ENCODE measurements around the gene OPN5. TPM values are rescaled to one million over a fixed set of nuclear protein-coding genes. Genes with fewer than 3 reads are reported as not detected.
"Not testable (repeated sequence)": the region's sequence is repeated elsewhere in the genome, so short reads cannot be mapped to it uniquely, and the experiment has no call there.

OPN5 gene
- total and polyA plus RNA-seq, 2 experiments from 2014 or later = not detected

DNA sequence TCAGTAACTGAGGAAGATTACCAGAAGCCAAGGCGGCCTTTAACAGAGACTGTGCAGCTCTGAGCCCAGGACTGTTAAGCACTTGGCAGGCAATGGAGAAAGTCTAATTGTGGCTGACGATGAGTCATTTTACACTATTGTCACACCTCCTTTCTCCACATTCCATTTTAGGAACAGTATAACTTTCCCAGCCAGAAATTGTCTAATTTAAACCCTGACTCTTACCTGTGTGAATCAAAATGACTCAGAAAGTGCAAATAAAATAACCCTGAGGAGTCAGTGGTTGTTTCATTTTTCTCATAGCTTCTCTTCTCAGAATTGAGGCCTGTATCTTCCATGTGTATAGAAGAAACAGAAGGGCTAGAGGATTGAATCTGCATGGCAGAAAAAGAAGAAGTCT, 40.0 kb upstream of the OPN5 start:
- no peak for DNase-seq (ENCODE audit: low spot score)
- H3K27ac Mint-ChIP-seq = no peak overlapping the region
- no peak overlapping the region for H3K27ac ChIP-seq (ENCODE audit: low read depth)

DNA sequence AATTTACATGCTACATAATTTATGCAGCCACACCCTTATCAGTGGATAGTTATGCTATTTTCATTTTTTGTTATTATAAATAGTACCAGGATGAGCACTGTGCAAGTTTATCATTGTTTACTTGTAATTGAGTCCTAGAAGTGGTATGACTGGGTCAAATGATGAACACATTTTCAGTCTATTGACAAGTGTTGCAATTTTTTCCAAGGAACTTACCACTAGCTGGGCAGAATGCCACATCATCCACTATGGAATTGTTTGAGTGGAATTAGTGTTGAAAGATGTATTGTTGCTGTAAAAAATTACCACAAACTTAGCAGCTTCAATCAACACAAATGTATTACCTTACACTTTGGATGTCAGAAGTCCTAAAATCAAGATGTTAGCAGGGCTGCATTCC, 38.1 kb upstream of the OPN5 start:
- H3K27me3 ChIP-seq (ENCODE audit: insufficient read depth) = no peaks in the 10 kb centered on the region
- H3K27ac Mint-ChIP-seq = no peak overlapping the region
- H3K4me1 ChIP-seq (ENCODE audit: insufficient read depth) = 0 out of 2 replicates have a peak, but pooled peaks cover 7% of the 10 kb centered on the region
- peaks cover 2% of the 10 kb centered on the region; the same call in 1 of the 3 replicates for H3K9me3 Mint-ChIP-seq
- H3K36me3 ChIP-seq (ENCODE audit: insufficient read depth) = no peaks in the 10 kb centered on the region
- no peak overlapping the region for H3K4me3 ChIP-seq
- no peak overlapping the region for H3K27ac ChIP-seq (ENCODE audit: low read depth)
- no peak overlapping the region for H3K4me3 Mint-ChIP-seq
- H3K27me3 Mint-ChIP-seq (ENCODE audit: insufficient read depth, low read depth, poor library complexity) = peaks cover 2% of the 10 kb centered on the region
- no peaks in the 10 kb centered on the region for H3F3A ChIP-seq (replicated peaks; ENCODE audit: low read depth)
- H3K9me2 ChIP-seq (ENCODE audit: insufficient read depth) = no peaks in the 10 kb centered on the region; the same call in 1 of the 2 replicates
- no peaks in the 10 kb centered on the region for H4K20me1 ChIP-seq (replicated peaks; ENCODE audit: insufficient read depth)
- no peak overlapping the region for H2AFZ ChIP-seq
- H3K36me3 Mint-ChIP-seq (ENCODE audit: low read depth) = no peaks in the 10 kb centered on the region; the same call in 2 of the 3 replicates
- ATAC-seq (no peak), DNase-seq (ENCODE audit: low spot score) (no peak)
- no peak for TF ChIP-seq CREB1 (CRISPR knock-in tag; IDR thresholded peaks at IDR 0.05; ENCODE audit: low read depth)
- TF ChIP-seq ZNF114 (CRISPR knock-in tag; IDR thresholded peaks at IDR 0.05) = no peak
- TF ChIP-seq EZH2 (IDR thresholded peaks at IDR 0.05; ENCODE audit: low read depth, unreplicated experiment) = no peak
- no peak for TF ChIP-seq EZH2phosphoT487 (IDR thresholded peaks at IDR 0.05; ENCODE audit: unreplicated experiment)
- TF ChIP-seq JUNB (IDR thresholded peaks at IDR 0.05; ENCODE audit: unreplicated experiment) = no peak
- TF ChIP-seq, protein P1, sequence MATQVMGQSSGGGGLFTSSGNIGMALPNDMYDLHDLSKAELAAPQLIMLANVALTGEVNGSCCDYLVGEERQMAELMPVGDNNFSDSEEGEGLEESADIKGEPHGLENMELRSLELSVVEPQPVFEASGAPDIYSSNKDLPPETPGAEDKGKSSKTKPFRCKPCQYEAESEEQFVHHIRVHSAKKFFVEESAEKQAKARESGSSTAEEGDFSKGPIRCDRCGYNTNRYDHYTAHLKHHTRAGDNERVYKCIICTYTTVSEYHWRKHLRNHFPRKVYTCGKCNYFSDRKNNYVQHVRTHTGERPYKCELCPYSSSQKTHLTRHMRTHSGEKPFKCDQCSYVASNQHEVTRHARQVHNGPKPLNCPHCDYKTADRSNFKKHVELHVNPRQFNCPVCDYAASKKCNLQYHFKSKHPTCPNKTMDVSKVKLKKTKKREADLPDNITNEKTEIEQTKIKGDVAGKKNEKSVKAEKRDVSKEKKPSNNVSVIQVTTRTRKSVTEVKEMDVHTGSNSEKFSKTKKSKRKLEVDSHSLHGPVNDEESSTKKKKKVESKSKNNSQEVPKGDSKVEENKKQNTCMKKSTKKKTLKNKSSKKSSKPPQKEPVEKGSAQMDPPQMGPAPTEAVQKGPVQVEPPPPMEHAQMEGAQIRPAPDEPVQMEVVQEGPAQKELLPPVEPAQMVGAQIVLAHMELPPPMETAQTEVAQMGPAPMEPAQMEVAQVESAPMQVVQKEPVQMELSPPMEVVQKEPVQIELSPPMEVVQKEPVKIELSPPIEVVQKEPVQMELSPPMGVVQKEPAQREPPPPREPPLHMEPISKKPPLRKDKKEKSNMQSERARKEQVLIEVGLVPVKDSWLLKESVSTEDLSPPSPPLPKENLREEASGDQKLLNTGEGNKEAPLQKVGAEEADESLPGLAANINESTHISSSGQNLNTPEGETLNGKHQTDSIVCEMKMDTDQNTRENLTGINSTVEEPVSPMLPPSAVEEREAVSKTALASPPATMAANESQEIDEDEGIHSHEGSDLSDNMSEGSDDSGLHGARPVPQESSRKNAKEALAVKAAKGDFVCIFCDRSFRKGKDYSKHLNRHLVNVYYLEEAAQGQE (IDR thresholded peaks at IDR 0.05; ENCODE audit: unreplicated experiment) = no peak
- no peak for TF ChIP-seq NANOG (IDR thresholded peaks at IDR 0.05; ENCODE audit: borderline replicate concordance)
- TF ChIP-seq, protein P2, sequence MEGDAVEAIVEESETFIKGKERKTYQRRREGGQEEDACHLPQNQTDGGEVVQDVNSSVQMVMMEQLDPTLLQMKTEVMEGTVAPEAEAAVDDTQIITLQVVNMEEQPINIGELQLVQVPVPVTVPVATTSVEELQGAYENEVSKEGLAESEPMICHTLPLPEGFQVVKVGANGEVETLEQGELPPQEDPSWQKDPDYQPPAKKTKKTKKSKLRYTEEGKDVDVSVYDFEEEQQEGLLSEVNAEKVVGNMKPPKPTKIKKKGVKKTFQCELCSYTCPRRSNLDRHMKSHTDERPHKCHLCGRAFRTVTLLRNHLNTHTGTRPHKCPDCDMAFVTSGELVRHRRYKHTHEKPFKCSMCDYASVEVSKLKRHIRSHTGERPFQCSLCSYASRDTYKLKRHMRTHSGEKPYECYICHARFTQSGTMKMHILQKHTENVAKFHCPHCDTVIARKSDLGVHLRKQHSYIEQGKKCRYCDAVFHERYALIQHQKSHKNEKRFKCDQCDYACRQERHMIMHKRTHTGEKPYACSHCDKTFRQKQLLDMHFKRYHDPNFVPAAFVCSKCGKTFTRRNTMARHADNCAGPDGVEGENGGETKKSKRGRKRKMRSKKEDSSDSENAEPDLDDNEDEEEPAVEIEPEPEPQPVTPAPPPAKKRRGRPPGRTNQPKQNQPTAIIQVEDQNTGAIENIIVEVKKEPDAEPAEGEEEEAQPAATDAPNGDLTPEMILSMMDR (conservative IDR thresholded peaks at IDR 0.05; ENCODE audit: low read depth in 2 of 2) = no peak
- no peak for TF ChIP-seq POLR2AphosphoS5 (IDR thresholded peaks at IDR 0.05; ENCODE audit: low read depth)
- H3K4me1 Mint-ChIP-seq = peaks cover 3% of the 10 kb centered on the region; the same call in 2 of the 3 replicates
- no peaks in the 10 kb centered on the region for H3K79me2 ChIP-seq (replicated peaks; ENCODE audit: insufficient read depth)
- no peak overlapping the region for H3K4me2 ChIP-seq

More for the DNA sequence above, 40.0 kb upstream of the OPN5 start:
- H3K36me3 ChIP-seq (ENCODE audit: insufficient read depth) = no peaks in the 10 kb centered on the region
- Mint-ChIP-seq H3K27me3 (ENCODE audit: insufficient read depth, low read depth, poor library complexity) (no peaks in the 10 kb centered on the region), H3K9me3 (peaks cover 2% of the 10 kb centered on the region; the same call in 1 of the 3 replicates), H3K4me1 (peaks cover 6% of the 10 kb centered on the region; the same call in 2 of the 3 replicates), H3K36me3 (ENCODE audit: low read depth) (no peaks in the 10 kb centered on the region; the same call in 2 of the 3 replicates), H3K4me3 (no peak overlapping the region)
- ATAC-seq = no peak
- H3F3A ChIP-seq (replicated peaks; ENCODE audit: low read depth) = no peaks in the 10 kb centered on the region
- no peak overlapping the region for H3K4me2 ChIP-seq
- TF ChIP-seq STAT1 (IDR thresholded peaks at IDR 0.05; ENCODE audit: unreplicated experiment) (no peak), JUNB (IDR thresholded peaks at IDR 0.05; ENCODE audit: unreplicated experiment) (no peak)
- H3K27me3 ChIP-seq (ENCODE audit: insufficient read depth) = no peaks in the 10 kb centered on the region
- H2AFZ ChIP-seq = peak overlapping the region; percentile 33; the same call in 1 of the 2 replicates
- H3K79me2 ChIP-seq (replicated peaks; ENCODE audit: insufficient read depth) = no peaks in the 10 kb centered on the region
- H3K4me1 ChIP-seq (ENCODE audit: insufficient read depth) = peaks cover 12% of the 10 kb centered on the region
- no peak overlapping the region for H3K4me3 ChIP-seq
- no peaks in the 10 kb centered on the region; the same call in 1 of the 2 replicates for H3K9me2 ChIP-seq (ENCODE audit: insufficient read depth)
- no peaks in the 10 kb centered on the region for H4K20me1 ChIP-seq (replicated peaks; ENCODE audit: insufficient read depth)

DNA sequence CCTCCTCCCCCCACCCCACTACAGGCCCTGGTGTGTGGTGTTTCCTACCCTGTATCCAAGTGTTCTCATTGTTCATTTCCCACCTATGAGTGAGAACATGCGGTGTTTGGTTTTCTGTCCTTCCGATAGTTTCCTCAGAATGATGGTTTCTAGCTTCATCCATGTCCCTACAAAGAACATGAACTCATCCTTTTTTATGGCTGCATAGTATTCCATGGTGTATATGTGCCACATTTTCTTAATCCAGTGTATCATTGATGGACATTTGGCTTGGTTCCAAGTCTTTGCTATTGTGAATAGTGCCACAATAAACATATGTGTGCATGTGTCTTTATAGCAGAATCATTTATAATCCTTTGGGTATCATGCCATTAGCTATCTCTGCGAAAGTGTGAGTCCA, 36.6 kb upstream of the OPN5 start:
- not testable (repeated sequence) for ATAC-seq; H3K79me2 ChIP-seq (replicated peaks; ENCODE audit: insufficient read depth); H3K4me1 ChIP-seq (ENCODE audit: insufficient read depth); H3K27ac Mint-ChIP-seq; H3K9me3 Mint-ChIP-seq; H3K4me2 ChIP-seq; H3K27me3 ChIP-seq (ENCODE audit: insufficient read depth); H3K36me3 ChIP-seq (ENCODE audit: insufficient read depth); H3K9me2 ChIP-seq (ENCODE audit: insufficient read depth); H3K4me3 ChIP-seq; H3K36me3 Mint-ChIP-seq (ENCODE audit: low read depth); H3K4me1 Mint-ChIP-seq; H4K20me1 ChIP-seq (replicated peaks; ENCODE audit: insufficient read depth); H3K27ac ChIP-seq (ENCODE audit: low read depth); DNase-seq (ENCODE audit: low spot score); H3F3A ChIP-seq (replicated peaks; ENCODE audit: low read depth); H3K27me3 Mint-ChIP-seq (ENCODE audit: insufficient read depth, low read depth, poor library complexity); H3K4me3 Mint-ChIP-seq; H2AFZ ChIP-seq

Measured in GM23338 (cell line).